K562 (cell line): ENCODE measurements around the gene LINC00305. TPM values are rescaled to one million over a fixed set of nuclear protein-coding genes. Genes with fewer than 3 reads are reported as not detected.

Experiments
- ATAC-seq: fragments of 200-7000 bp; cut with Tn5 transposase; 3 replicates; pipeline ENCODE4 v1.9.1; 2020; ENCODE audit warnings: moderate library complexity
- BruUV-seq: library from RNA; stranded (reverse); fragments of 400-500 nt; replicated peaks from 2 replicates; lab custom pipeline; 2021; lab: Mats Ljungman, UMichigan
- CTCF ChIA-PET: fragments of 300-600 bp; formaldehyde crosslinking; extraction: SDS; loops from one replicate; lab custom pipeline; 2021; ENCODE audit warnings: low intra/inter-chr PET ratio; lab: Yijun Ruan, JAX
- POLR2A ChIA-PET: fragments of 300-600, 350-650 bp; sonication (Branson Sonifier 250); formaldehyde crosslinking; extraction: SDS; loops from one replicate; lab custom pipeline; 2021; ENCODE audit warnings: antibody characterized with exemption, inconsistent platforms; lab: Yijun Ruan, JAX
- DNase-seq, 4 experiments: peaks; one replicate each; pipeline versions ENCODE4 v3.0.0 to v3.0.0-alpha.2; 2011 to 2018; ENCODE audit warnings: low spot score in 3 of 4, mixed read lengths in 3 of 4; ENCODE audit errors: extremely low read depth in 1 of 4
- FAIRE-seq: peaks from 2 replicates; lab custom pipeline; 2011; peaks lifted over from hg19 to GRCh38; lab: Jason Lieb, UNC
- H2AFZ ChIP-seq: 2 replicates; pipeline ENCODE4 v1.6.0; 2011; ENCODE audit warnings: low read depth, low read length, control low read depth, inconsistent platforms
- H3K27ac ChIP-seq: fragments of 200-600 bp; 3 replicates; pipeline ENCODE4 v1.8.0; 2011; ENCODE audit warnings: low read depth, mild to moderate bottlenecking, control low read depth, inconsistent platforms, low read length, moderate library complexity, mixed read lengths; ENCODE audit errors: extremely low read depth
- H3K27me3 ChIP-seq, 2 experiments: fragments of 300-600 bp in 1 of 2; 2 replicates in 1 of 2; 3 replicates in 1 of 2; pipeline versions ENCODE4 v1.6.0 to v1.8.0; 2011; ENCODE audit warnings: inconsistent platforms in 2 of 2, low read length in 2 of 2, mild to moderate bottlenecking in 1 of 2, mixed read lengths in 1 of 2, moderate library complexity in 1 of 2; ENCODE audit not compliant: control insufficient read depth in 2 of 2, insufficient read depth in 2 of 2
- H3K36me3 ChIP-seq: fragments of 300-600 bp; 3 replicates; pipeline ENCODE4 v1.8.0; 2011; ENCODE audit warnings: mild to moderate bottlenecking, low read length, inconsistent platforms; ENCODE audit not compliant: control insufficient read depth, insufficient read depth
- H3K4me1 ChIP-seq, 2 experiments: fragments of 200-600 bp in 1 of 2; replicated peaks in 1 of 2; 2 replicates in 1 of 2; 3 replicates in 1 of 2; pipeline versions ENCODE4 v1.5.1 to v1.8.0; 2011; ENCODE audit warnings: inconsistent platforms in 2 of 2, low read length in 2 of 2, mild to moderate bottlenecking in 1 of 2, mixed read lengths in 1 of 2, moderate library complexity in 1 of 2; ENCODE audit not compliant: control insufficient read depth in 2 of 2, insufficient read depth in 2 of 2
- H3K4me2 ChIP-seq: 2 replicates; pipeline ENCODE4 v1.6.1; 2011; ENCODE audit warnings: low read length, control low read depth, inconsistent platforms, mixed read lengths; ENCODE audit not compliant: insufficient read depth
- H3K4me3 ChIP-seq: fragments of 200-600 bp; sonication (generic), shearing (Covaris generic); 2 replicates; pipeline ENCODE4 v1.5.1; 2016; ENCODE audit warnings: control low read depth, inconsistent platforms
- H3K79me2 ChIP-seq: fragments of 200-600 bp; 3 replicates; pipeline ENCODE4 v1.8.0; 2011; ENCODE audit warnings: low read length, inconsistent platforms; ENCODE audit not compliant: control insufficient read depth, insufficient read depth
- H3K9ac ChIP-seq, 2 experiments: 2 replicates each; pipeline versions ENCODE4 v1.6.0 to v1.6.1; 2011; ENCODE audit warnings: low read depth in 2 of 2, low read length in 2 of 2, control low read depth in 1 of 2, inconsistent platforms in 1 of 2, mild to moderate bottlenecking in 1 of 2, mixed read lengths in 1 of 2; ENCODE audit not compliant: insufficient read depth in 1 of 2
- H3K9me1 ChIP-seq: one replicate; pipeline ENCODE4 v1.6.0; 2011; ENCODE audit warnings: inconsistent platforms, mild to moderate bottlenecking, low read length, moderate library complexity; ENCODE audit not compliant: control insufficient read depth, insufficient read depth
- H3K9me3 ChIP-seq: replicated peaks from 2 replicates; pipeline ENCODE4 v1.5.1; 2011; ENCODE audit warnings: low read depth, low read length, inconsistent platforms; ENCODE audit not compliant: control insufficient read depth, insufficient read depth
- H4K20me1 ChIP-seq: replicated peaks from 2 replicates; pipeline ENCODE4 v1.6.1; 2011; ENCODE audit warnings: low read length, inconsistent platforms, mixed read lengths; ENCODE audit not compliant: control insufficient read depth, insufficient read depth
- BHLHE40 ChIP-seq: IDR thresholded peaks from 2 replicates; pipeline ENCODE4 v1.6.1; 2011; ENCODE audit warnings: low read length, improper control_type of control experiment
- BRCA1 ChIP-seq, 2 experiments: fragments of 450-650 bp in 1 of 2; sonication (generic) in 1 of 2; formaldehyde crosslinking in 1 of 2; IDR thresholded peaks; 2 replicates each; pipeline versions ENCODE4 v1.5.0 to v1.6.1; 2017 to 2020; ENCODE audit warnings: mild to moderate bottlenecking in 1 of 2, missing genetic modification reagents in 1 of 2
- CBFB ChIP-seq: sonication (generic); formaldehyde crosslinking; IDR thresholded peaks from 2 replicates; pipeline ENCODE4 v1.4.0; 2020; ENCODE audit warnings: mild to moderate bottlenecking, missing genetic modification reagents
- FOXA1 ChIP-seq: fragments of 450-650 bp; IDR thresholded peaks from 2 replicates; pipeline ENCODE4 v1.6.1; 2016; ENCODE audit warnings: mild to moderate bottlenecking, borderline replicate concordance
- HOMEZ ChIP-seq: fragments of 250-450 bp; sonication (Bioruptor Pico); IDR thresholded peaks from 2 replicates; pipeline ENCODE4 v1.4.0; 2020; ENCODE audit warnings: mild to moderate bottlenecking, moderate library complexity
- KAT2B ChIP-seq: IDR thresholded peaks from one replicate; pipeline ENCODE4 v1.6.1; 2012; ENCODE audit warnings: low read depth, mild to moderate bottlenecking, control low read depth, inconsistent platforms, low read length, moderate library complexity
- KDM2B ChIP-seq: fragments of 250-450 bp; sonication (Bioruptor Pico); IDR thresholded peaks from 2 replicates; pipeline ENCODE4 v1.8.0; 2021; ENCODE audit warnings: mild to moderate bottlenecking, moderate library complexity
- KDM4B ChIP-seq, 2 experiments: fragments of 450-650 bp in 1 of 2; sonication (generic) in 1 of 2; IDR thresholded peaks; 2 replicates each; pipeline ENCODE4 v1.6.1; 2016 to 2017; ENCODE audit warnings: borderline replicate concordance in 2 of 2, antibody characterized with exemption in 1 of 2, low read depth in 1 of 2, mild to moderate bottlenecking in 1 of 2
- NELFE ChIP-seq: IDR thresholded peaks from 2 replicates; pipeline ENCODE4 v1.6.1; 2011; ENCODE audit warnings: mild to moderate bottlenecking; ENCODE audit not compliant: insufficient read depth, insufficient read length
- PCBP1 ChIP-seq: fragments of 200-400 bp; formaldehyde crosslinking; IDR thresholded peaks from 2 replicates; pipeline ENCODE4 v1.6.1; 2018; ENCODE audit warnings: mild to moderate bottlenecking, low read depth, low read length; ENCODE audit not compliant: poor library complexity, severe bottlenecking
- SNRNP70 ChIP-seq: fragments of 200-400 bp; formaldehyde crosslinking; optimal IDR thresholded peaks from 2 replicates; pipeline ENCODE3; 2017; ENCODE audit warnings: low read depth, low read length
- TBL1XR1 ChIP-seq, 2 experiments: IDR thresholded peaks; 2 replicates each; pipeline ENCODE4 v1.6.1; 2012; ENCODE audit warnings: improper control_type of control experiment in 2 of 2, low read length in 2 of 2, mild to moderate bottlenecking in 1 of 2
- THRA ChIP-seq: fragments of 450-650 bp; IDR thresholded peaks from 2 replicates; pipeline ENCODE4 v1.6.1; 2017; ENCODE audit warnings: mild to moderate bottlenecking, moderate library complexity
- ZNF143 ChIP-seq: sonication (generic); formaldehyde crosslinking; IDR thresholded peaks from 2 replicates; pipeline ENCODE4 v1.9.0; 2022; ENCODE audit warnings: mild to moderate bottlenecking, missing genetic modification reagents
- ZNF639 ChIP-seq, 2 experiments: fragments of 200-800 bp in 1 of 2; sonication (Bioruptor generic) in 1 of 2; sonication (generic) in 1 of 2; formaldehyde crosslinking in 1 of 2; IDR thresholded peaks in 1 of 2; conservative IDR thresholded peaks in 1 of 2; 2 replicates each; pipeline versions ENCODE4 v1.5.0 to v1.6.1; 2016 to 2020; ENCODE audit warnings: missing compliant biosample characterization in 1 of 2, missing genetic modification characterization in 1 of 2, missing genetic modification reagents in 1 of 2
- ZNF785 ChIP-seq: fragments of 250-450 bp; sonication (Bioruptor Pico); IDR thresholded peaks from 2 replicates; pipeline ENCODE4 v1.4.0; 2020; ENCODE audit warnings: mild to moderate bottlenecking
- WGBS: fragments of 100-300 bp; shearing (Covaris generic); methylation state at CpG from one replicate; pipeline ENCODE4 v1.1.6; 2016; ENCODE audit warnings: low coverage, mixed read lengths; ENCODE audit not compliant: insufficient coverage; ENCODE audit errors: missing lambda C conversion rate; 5-methylcytosine and 5-hydroxymethylcytosine counted together
- in situ Hi-C: fragments of 300-500 bp; cut with MboI; formaldehyde crosslinking; loops from 4 replicates; pipeline ENCODE4 v1.15.0; 2018; ENCODE audit warnings: inconsistent platforms, mixed read lengths
- intact Hi-C: fragments of 100-400 bp; cut with micrococcal nuclease; formaldehyde crosslinking; loops from 2 replicates; pipeline ENCODE4 v1.14.2; 2022
- polyA plus RNA-seq, 8 experiments: library from polyadenylated mRNA; depleted of rRNA in 4 of 8; stranded (reverse) in 5 of 8; unstranded in 3 of 8; fragments of >200 nt; fragmentation: Nextera tagmentation in 2 of 8; fragmentation: Illumina TruSeq in 1 of 8; extraction: Ambion mirVana in 2 of 8; extraction: Trizol in 1 of 8; gene quantifications; 2 replicates each; pipeline versions ENCODE4 v1.2.1 to v1.2.3, GENCODE V29; 2011 to 2014; ENCODE audit warnings: inconsistent platforms in 1 of 8, missing spikeins in 1 of 8
- total RNA-seq, 7 experiments: library from RNA; depleted of rRNA in 6 of 7; stranded (reverse); fragments of >200 nt in 6 of 7; fragmentation: Illumina TruSeq in 2 of 7; extraction: Trizol in 2 of 7; gene quantifications; 2 replicates each; pipeline versions ENCODE4 v1.2.1 to v1.2.3, GENCODE V29; 2011 to 2021; ENCODE audit warnings: low replicate concordance in 1 of 7

Gene LINC00305
- total and polyA plus RNA-seq, 9 of the 15 experiments (the other 6 are each of a cell fraction or from before 2014, with no cell fraction given) = not detected

GRCh38 chr18:64042728-64043358 is 106.0 kb downstream of the LINC00305 start:
- no peaks in the 10 kb centered on the region for H3K9me1 ChIP-seq
- ChIA-PET CTCF (no interaction called here), POLR2A (no interaction called here)
- H3K79me2 ChIP-seq = no peaks in the 10 kb centered on the region
- DNase-seq (no peak), ATAC-seq (no peak)
- H3K9ac ChIP-seq = no peak overlapping the region
- no peak overlapping the region for H3K4me2 ChIP-seq
- H3K27me3 ChIP-seq = no peaks in the 10 kb centered on the region
- intact Hi-C loops = no loop called here
- no peak overlapping the region for H3K27ac ChIP-seq
- no TSS peak for BruUV-seq
- TF ChIP-seq ZNF785 (no peak), HOMEZ (CRISPR knock-in tag) (no peak), TBL1XR1 (IDR thresholded peaks at IDR 0.05; ENCODE audit: low read length in 2 of 2) (no peak), CBFB (no peak), THRA (no peak), KDM2B (CRISPR knock-in tag) (no peak), BHLHE40 (no peak), FOXA1 (no peak), ZNF143 (CRISPR knock-in tag) (no peak), BRCA1 (IDR thresholded peaks at IDR 0.05) (no peak), BRCA1 (CRISPR knock-in tag; IDR thresholded peaks at IDR 0.05) (no peak), ZNF639 (CRISPR knock-in tag; conservative IDR thresholded peaks at IDR 0.05 in 1 of 2, IDR thresholded peaks at IDR 0.05 in 1 of 2) (no peak), KDM4B (IDR thresholded peaks at IDR 0.05; ENCODE audit: borderline replicate concordance in 2 of 2, low read depth in 1 of 2) (no peak), PCBP1 (no peak), SNRNP70 (no peak), KAT2B (no peak), NELFE (no peak)
- TF ChIP-seq, all 486 proteins: peak for 0
- Histone ChIP-seq H4K20me1 (no peaks in the 10 kb centered on the region), H2AFZ (no peak overlapping the region), H3K4me1 (no peaks in the 10 kb centered on the region), H3K36me3 (no peaks in the 10 kb centered on the region), H3K4me3 (no peak overlapping the region), H3K9me3 (no peaks in the 10 kb centered on the region)
- WGBS = 2% methylated on average over 9 of the region's 24 CpGs
- in situ Hi-C loops = no loop called here
- FAIRE-seq = no peak
